ENCODE results near the gene CCDC137. TPM values are rescaled to one million over a fixed set of nuclear protein-coding genes. Genes with fewer than 3 reads are reported as not detected.

CCDC137 gene
- total and polyA plus RNA-seq, 2 of the 13 experiments (the other 11 are each of a cell fraction or from before 2014, with no cell fraction given): 14.6 to 39.1 TPM

GRCh38 chr17:81701288-81702071 lies 34.9 kb downstream of the CCDC137 start:
- WGBS (ENCODE audit: low lambda C conversion rate): 71% methylated on average over 23 of the region's 23 CpGs
- ATAC-seq (peak; percentile 51), DNase-seq (ENCODE audit: low spot score) (no peak), FAIRE-seq (peak; percentile 15)
- ChIA-PET CTCF (ENCODE audit: low intra/inter-chr PET ratio, low total read pairs) (no interaction called here), POLR2A (interaction anchor here (0.7 to 4.9 kb wide), 13 partner anchors 12 to 405 kb away, joined by 3 to 143 read pairs (median 13); partner anchors contain the start of genes ARL16, CCDC137, HGS and MCRIP1)
- in situ Hi-C loops (cut with HindIII; ENCODE audit: extremely low pct_ligation_motif_present, low pct_unique_long_range_greater_than_20kb): no loop called here
- H3K9me3 ChIP-seq (ENCODE audit: low read length): no peaks in the 10 kb centered on the region
- peak overlapping the region; percentile 93 for H3K27ac ChIP-seq (ENCODE audit: extremely low read length, insufficient read depth, low read length)
- peaks cover 33% of the 10 kb centered on the region for H3K4me1 ChIP-seq (ENCODE audit: insufficient read depth, low read length)
- peak overlapping the region; percentile 99 for H3K9ac ChIP-seq (ENCODE audit: insufficient read depth, low read depth, low read length)
- H3K4me2 ChIP-seq (ENCODE audit: low read depth, low read length): peak overlapping the region; percentile 91
- peaks cover 15% of the 10 kb centered on the region for H4K20me1 ChIP-seq (ENCODE audit: insufficient read depth, low read length)
- peak overlapping the region; percentile 92 to 93 (median 92) for H3K4me3 ChIP-seq (replicated peaks in 1 of 3; ENCODE audit: insufficient read depth in 1 of 3, low read depth in 2 of 3, low read length in 3 of 3)
- no peak overlapping the region for H2AFZ ChIP-seq (ENCODE audit: low read length)
- peaks cover 58% of the 10 kb centered on the region for H3K79me2 ChIP-seq (ENCODE audit: insufficient read depth, low read length)
- peaks cover 30 to 50% of the 10 kb centered on the region in 2 experiments for H3K36me3 ChIP-seq (replicated peaks in 1 of 2; ENCODE audit: control insufficient read depth in 1 of 2, insufficient read depth in 2 of 2, low read length in 2 of 2)
- H3K27me3 ChIP-seq (ENCODE audit: control insufficient read depth in 1 of 2, insufficient read depth in 2 of 2, low read length in 2 of 2): no peaks in the 10 kb centered on the region; a peak in 1 of 5 replicates
- BruUV-seq (replicated peaks): no TSS peak
- intact Hi-C loops (cut with micrococcal nuclease; ENCODE audit: unreplicated experiment): loop anchor here (5.0 kb wide), 1 partner anchor 34 kb away; the partner anchor contains the start of genes CCDC137 and OXLD1
- TF ChIP-seq TCF12 (IDR thresholded peaks at IDR 0.05) (no peak), TCF12 (CRISPR knock-in tag; IDR thresholded peaks at IDR 0.05) (peak; percentile 58), ZNF720 (CRISPR knock-in tag; IDR thresholded peaks at IDR 0.05) (no peak), SP140L (CRISPR knock-in tag; IDR thresholded peaks at IDR 0.05; ENCODE audit: borderline replicate concordance) (no peak), ZNF687 (CRISPR knock-in tag; IDR thresholded peaks at IDR 0.05) (peak; percentile 18), LBX2 (CRISPR knock-in tag; IDR thresholded peaks at IDR 0.05; ENCODE audit: borderline replicate concordance) (no peak), ETS1 (CRISPR knock-in tag; IDR thresholded peaks at IDR 0.05) (no peak), NFKB2 (CRISPR knock-in tag; IDR thresholded peaks at IDR 0.05; ENCODE audit: borderline replicate concordance) (no peak), ZFY (CRISPR knock-in tag; IDR thresholded peaks at IDR 0.05) (no peak), ZNF451 (CRISPR knock-in tag; IDR thresholded peaks at IDR 0.05) (no peak), MYC (CRISPR knock-in tag; IDR thresholded peaks at IDR 0.05; ENCODE audit: borderline replicate concordance) (peak; percentile 40; the same call in 1 of the 2 replicates)
- TF ChIP-seq, protein P1, sequence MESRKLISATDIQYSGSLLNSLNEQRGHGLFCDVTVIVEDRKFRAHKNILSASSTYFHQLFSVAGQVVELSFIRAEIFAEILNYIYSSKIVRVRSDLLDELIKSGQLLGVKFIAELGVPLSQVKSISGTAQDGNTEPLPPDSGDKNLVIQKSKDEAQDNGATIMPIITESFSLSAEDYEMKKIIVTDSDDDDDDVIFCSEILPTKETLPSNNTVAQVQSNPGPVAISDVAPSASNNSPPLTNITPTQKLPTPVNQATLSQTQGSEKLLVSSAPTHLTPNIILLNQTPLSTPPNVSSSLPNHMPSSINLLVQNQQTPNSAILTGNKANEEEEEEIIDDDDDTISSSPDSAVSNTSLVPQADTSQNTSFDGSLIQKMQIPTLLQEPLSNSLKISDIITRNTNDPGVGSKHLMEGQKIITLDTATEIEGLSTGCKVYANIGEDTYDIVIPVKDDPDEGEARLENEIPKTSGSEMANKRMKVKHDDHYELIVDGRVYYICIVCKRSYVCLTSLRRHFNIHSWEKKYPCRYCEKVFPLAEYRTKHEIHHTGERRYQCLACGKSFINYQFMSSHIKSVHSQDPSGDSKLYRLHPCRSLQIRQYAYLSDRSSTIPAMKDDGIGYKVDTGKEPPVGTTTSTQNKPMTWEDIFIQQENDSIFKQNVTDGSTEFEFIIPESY (CRISPR knock-in tag; IDR thresholded peaks at IDR 0.05): peak; percentile 41; the same call in 1 of the 2 replicates
- TF ChIP-seq, protein P2, sequence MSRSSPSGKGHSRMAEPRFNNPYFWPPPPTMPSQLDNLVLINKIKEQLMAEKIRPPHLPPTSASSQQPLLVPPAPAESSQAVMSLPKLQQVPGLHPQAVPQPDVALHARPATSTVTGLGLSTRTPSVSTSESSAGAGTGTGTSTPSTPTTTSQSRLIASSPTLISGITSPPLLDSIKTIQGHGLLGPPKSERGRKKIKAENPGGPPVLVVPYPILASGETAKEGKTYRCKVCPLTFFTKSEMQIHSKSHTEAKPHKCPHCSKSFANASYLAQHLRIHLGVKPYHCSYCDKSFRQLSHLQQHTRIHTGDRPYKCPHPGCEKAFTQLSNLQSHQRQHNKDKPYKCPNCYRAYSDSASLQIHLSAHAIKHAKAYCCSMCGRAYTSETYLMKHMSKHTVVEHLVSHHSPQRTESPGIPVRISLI (CRISPR knock-in tag; IDR thresholded peaks at IDR 0.05; ENCODE audit: borderline replicate concordance): no peak
